ELF-1 (cell line): ENCODE measurements around the gene AGPAT4.

Experiments
- DNase-seq: peaks from one replicate; pipeline ENCODE4 v3.0.0-alpha.2; 2016; ENCODE audit warnings: low read depth, low spot score

Gene AGPAT4

GRCh38 chr6:161111261-161111660, 162.6 kb downstream of the AGPAT4 start:
- DNase-seq, result no peak

GRCh38 chr6:161110028-161110779, 163.7 kb downstream of the AGPAT4 start:
- DNase-seq, result no peak

GRCh38 chr6:161109366-161109765, 164.5 kb downstream of the AGPAT4 start:
- no peak for DNase-seq

GRCh38 chr6:161108916-161109315, 164.9 kb downstream of the AGPAT4 start:
- no peak for DNase-seq

GRCh38 chr6:161107779-161108730, 165.8 kb downstream of the AGPAT4 start:
- DNase-seq, result no peak

- no peak for DNase-seq
Measured at GRCh38 chr6:161105408-161105807, 168.5 kb downstream of the AGPAT4 start.

DNA sequence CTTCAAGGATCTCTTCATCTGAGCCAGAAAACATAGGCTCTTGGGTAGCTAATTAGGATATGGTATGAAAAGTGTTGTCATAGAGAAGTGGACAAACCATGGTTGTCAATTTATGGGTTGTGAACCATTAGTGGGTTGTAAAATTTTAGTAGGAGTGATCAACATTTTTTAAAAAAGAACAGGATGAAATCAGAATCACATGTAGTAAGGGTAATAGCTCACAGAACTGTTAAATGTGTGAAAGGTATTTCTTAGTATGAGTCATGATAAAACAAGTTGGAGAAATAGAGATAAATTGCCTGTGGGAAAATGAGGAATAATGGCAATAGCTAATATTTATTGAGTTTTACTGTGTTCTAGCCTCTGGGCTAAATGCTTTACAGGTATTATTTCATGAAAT, 168.9 kb downstream of the AGPAT4 start:
- DNase-seq, result no peak

- no peak for DNase-seq
Measured at GRCh38 chr6:161103475-161103874, 170.4 kb downstream of the AGPAT4 start.

GRCh38 chr6:161101517-161101916, 172.3 kb downstream of the AGPAT4 start:
- peak; percentile 24 for DNase-seq

GRCh38 chr6:161100072-161100471, 173.8 kb downstream of the AGPAT4 start:
- no peak for DNase-seq

- DNase-seq, result no peak
Measured at GRCh38 chr6:161095916-161096315, 177.9 kb downstream of the AGPAT4 start.

GRCh38 chr6:161094955-161095354, 178.9 kb downstream of the AGPAT4 start:
- no peak for DNase-seq

GRCh38 chr6:161091972-161092701, 181.7 kb downstream of the AGPAT4 start:
- no peak for DNase-seq

GRCh38 chr6:161091151-161091550, 182.7 kb downstream of the AGPAT4 start:
- no peak for DNase-seq

GRCh38 chr6:161088676-161089328, 185.1 kb downstream of the AGPAT4 start:
- no peak for DNase-seq

DNA sequence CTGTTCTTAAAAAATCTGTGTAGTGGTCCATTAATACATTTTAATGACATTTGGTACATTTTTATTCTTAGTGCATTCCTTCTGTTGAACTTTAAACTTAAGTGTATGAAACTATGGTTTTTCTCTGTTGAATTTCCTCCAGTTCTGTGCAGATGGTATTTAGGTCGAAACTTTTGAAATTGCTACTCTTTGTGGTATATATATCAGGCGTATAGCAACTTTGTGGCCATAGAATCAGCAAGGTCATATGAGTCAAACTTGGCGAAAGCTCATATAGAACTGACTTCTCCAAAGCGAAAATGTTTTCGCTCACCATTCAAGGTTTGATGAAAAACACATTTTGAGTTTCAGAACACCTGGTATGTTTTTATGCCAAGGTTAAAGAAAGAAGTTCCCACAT, 188.6 kb downstream of the AGPAT4 start:
- no peak for DNase-seq

GRCh38 chr6:161082215-161082614, 191.6 kb downstream of the AGPAT4 start:
- DNase-seq, result no peak

DNA sequence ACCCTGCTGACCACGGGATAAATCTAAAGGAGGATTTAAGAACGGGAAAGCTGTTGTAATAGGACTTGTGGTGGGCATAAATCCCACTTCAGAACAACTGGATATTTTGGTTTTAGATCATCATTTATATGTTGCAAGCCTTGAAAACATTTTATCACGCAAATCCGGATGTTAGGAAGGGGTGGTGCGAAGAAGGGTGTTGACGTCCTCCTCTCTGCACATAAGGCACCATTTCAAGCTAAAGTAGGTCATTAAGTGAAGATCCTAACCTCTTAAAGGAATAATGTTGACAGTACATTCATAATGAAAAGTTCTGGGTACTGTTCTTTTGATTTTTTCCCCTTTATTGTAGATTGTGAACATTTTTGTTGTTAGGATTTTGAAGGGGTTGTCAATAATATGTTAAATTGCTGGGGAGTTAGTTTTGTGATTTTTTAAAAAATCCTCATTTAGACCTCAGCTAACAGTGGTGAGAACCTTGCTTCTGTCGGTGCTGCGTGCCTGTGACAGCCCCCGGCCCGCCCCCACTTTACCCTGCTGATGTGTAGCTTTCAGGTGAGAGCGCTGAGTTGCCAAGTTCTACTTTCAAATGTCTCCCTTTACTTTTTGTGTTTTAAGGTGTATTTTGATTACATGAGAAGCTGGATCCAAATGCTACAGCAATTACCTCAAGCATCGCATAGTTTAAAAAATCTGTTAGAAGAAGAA, 193.4 kb downstream of the AGPAT4 start:
- no peak for DNase-seq
